Measurements from ENCODE around the gene CORO6. TPM values are rescaled to one million over a fixed set of nuclear protein-coding genes. Genes with fewer than 3 reads are reported as not detected.

CORO6 gene
- polyA plus RNA-seq, 2 of the 4 experiments (the other 2 are of a cell fraction) = 5.0 to 10.1 TPM

DNA sequence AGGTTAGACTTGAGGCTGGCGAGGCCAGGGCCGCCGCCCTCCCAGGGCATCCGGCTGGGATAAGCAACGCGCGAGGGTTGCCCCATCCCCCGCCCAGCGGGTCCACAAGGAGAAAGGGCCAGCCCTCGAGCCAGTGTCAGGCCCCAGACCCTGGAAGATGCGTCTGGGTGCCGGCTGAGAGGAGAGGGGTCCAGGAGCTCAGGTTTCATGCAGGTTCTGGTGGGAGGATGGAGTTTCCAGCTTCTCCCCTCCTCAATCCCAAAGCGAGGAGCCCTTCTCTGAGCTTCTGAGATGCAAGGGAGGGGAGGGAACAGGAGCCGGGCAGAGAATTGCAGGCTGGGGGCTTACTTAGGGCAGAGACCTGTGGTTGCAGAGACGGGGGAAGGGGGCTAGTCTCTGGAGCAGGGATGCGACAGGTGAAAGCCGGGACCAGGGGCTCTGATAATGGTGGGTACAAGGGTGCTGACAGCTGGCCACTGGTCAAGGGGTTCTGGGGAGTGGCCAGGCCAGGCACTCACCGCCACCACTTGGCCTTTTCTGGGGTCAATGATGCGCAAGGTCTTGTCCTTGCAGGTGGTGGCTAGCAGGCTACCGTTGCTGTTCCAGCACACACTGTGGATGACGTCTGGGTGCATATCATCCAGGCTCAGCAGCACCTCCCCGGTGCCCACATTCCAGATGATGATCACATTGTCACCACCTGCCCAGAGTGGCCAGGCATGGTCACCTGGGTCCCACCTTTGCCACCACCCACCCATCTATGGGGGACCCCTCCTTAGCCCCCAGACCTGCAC lies 4.2 kb downstream of the CORO6 start:
- peak overlapping the region; percentile 63 to 82; a peak in 5 of 6 replicates for H3K27ac ChIP-seq
- H3K4me3 ChIP-seq = peak overlapping the region; percentile 23; the same call in 2 of the 3 replicates

GRCh38 chr17:29617481-29618271 lies 5.0 kb downstream of the CORO6 start:
- no peaks in the 10 kb centered on the region for H3K9me3 ChIP-seq
- 38% methylated on average over 43 of the region's 68 CpGs for WGBS (ENCODE audit: missing lambda C conversion rate)
- ChIA-PET CTCF (interaction anchor here (0.6 to 23.2 kb wide), 50 partner anchors 9 to 825 kb away, joined by 3 to 447 read pairs (median 4); partner anchors contain the start of genes ABHD15, ANKRD13B, SSH2 and TP53I13), POLR2A (interaction anchor here (1.0 to 2.3 kb wide), 4 partner anchors 21 to 314 kb away, joined by 3 to 15 read pairs (median 6); partner anchors contain the start of gene ANKRD13B)
- H3K27ac ChIP-seq = peak overlapping the region; percentile 63 to 82
- peaks cover 57% of the 10 kb centered on the region for H3K4me1 ChIP-seq
- FAIRE-seq (no peak), DNase-seq (ENCODE audit: low read depth in 1 of 2, low spot score in 1 of 2) (peak; percentile 85 to 86), ATAC-seq (peak; percentile 39 to 73)
- peak overlapping the region; percentile 70 for H3K4me2 ChIP-seq
- peak overlapping the region; percentile 23; the same call in 2 of the 3 replicates for H3K4me3 ChIP-seq
- peak; percentile 71 for TF ChIP-seq SMC3 (IDR thresholded peaks at IDR 0.05)
- no peak for TF ChIP-seq FOSB (CRISPR knock-in tag; IDR thresholded peaks at IDR 0.05)
- TF ChIP-seq CHD4 (IDR thresholded peaks at IDR 0.05; ENCODE audit: borderline replicate concordance) = no peak
- TF ChIP-seq CTCF (IDR thresholded peaks at IDR 0.05) = peak; percentile 96
- no peak for TF ChIP-seq KDM1A (IDR thresholded peaks at IDR 0.05; ENCODE audit: low read depth)
- peak; percentile 12; the same call in 1 of the 2 replicates for TF ChIP-seq TP53 (CRISPR knock-in tag; IDR thresholded peaks at IDR 0.05)
- TF ChIP-seq, protein P1, sequence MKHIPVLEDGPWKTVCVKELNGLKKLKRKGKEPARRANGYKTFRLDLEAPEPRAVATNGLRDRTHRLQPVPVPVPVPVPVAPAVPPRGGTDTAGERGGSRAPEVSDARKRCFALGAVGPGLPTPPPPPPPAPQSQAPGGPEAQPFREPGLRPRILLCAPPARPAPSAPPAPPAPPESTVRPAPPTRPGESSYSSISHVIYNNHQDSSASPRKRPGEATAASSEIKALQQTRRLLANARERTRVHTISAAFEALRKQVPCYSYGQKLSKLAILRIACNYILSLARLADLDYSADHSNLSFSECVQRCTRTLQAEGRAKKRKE (CRISPR knock-in tag; IDR thresholded peaks at IDR 0.05; ENCODE audit: low read depth) = 0 out of 2 replicates have a peak, but pooled peaks have one; percentile 8
- no peak for TF ChIP-seq RNF2 (IDR thresholded peaks at IDR 0.05; ENCODE audit: borderline replicate concordance, low read depth)
- no peak for TF ChIP-seq CBX8 (IDR thresholded peaks at IDR 0.05)
- peak; percentile 61 for TF ChIP-seq MAX (IDR thresholded peaks at IDR 0.05)
- TF ChIP-seq, protein P2, sequence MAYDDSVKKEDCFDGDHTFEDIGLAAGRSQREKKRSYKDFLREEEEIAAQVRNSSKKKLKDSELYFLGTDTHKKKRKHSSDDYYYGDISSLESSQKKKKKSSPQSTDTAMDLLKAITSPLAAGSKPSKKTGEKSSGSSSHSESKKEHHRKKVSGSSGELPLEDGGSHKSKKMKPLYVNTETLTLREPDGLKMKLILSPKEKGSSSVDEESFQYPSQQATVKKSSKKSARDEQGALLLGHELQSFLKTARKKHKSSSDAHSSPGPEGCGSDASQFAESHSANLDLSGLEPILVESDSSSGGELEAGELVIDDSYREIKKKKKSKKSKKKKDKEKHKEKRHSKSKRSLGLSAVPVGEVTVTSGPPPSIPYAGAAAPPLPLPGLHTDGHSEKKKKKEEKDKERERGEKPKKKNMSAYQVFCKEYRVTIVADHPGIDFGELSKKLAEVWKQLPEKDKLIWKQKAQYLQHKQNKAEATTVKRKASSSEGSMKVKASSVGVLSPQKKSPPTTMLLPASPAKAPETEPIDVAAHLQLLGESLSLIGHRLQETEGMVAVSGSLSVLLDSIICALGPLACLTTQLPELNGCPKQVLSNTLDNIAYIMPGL (CRISPR knock-in tag; IDR thresholded peaks at IDR 0.05; ENCODE audit: borderline replicate concordance) = peak; percentile 17; the same call in 1 of the 2 replicates
- TF ChIP-seq RARB (CRISPR knock-in tag; IDR thresholded peaks at IDR 0.05) = no peak
- TF ChIP-seq CEBPB (IDR thresholded peaks at IDR 0.05) = no peak
- no peak for TF ChIP-seq ZC3H11A (IDR thresholded peaks at IDR 0.05)
- TF ChIP-seq CHD2 (IDR thresholded peaks at IDR 0.05; ENCODE audit: low read length, partially characterized antibody) = no peak
- no peak for TF ChIP-seq POLR2A (IDR thresholded peaks at IDR 0.05; ENCODE audit: low read length)
- TF ChIP-seq E2F6 (IDR thresholded peaks at IDR 0.05; ENCODE audit: borderline replicate concordance, low read depth) = peak; percentile 36
- no peak for TF ChIP-seq RFX5 (IDR thresholded peaks at IDR 0.05)
- TF ChIP-seq BHLHE40 (IDR thresholded peaks at IDR 0.05; ENCODE audit: low read depth, low read length) = no peak

More for the DNA sequence above, 4.2 kb downstream of the CORO6 start:
- no peaks in the 10 kb centered on the region for H3K9me3 ChIP-seq
- peaks cover 57% of the 10 kb centered on the region for H3K4me1 ChIP-seq
- FAIRE-seq (no peak), ATAC-seq (peak; percentile 10 to 13), DNase-seq (ENCODE audit: low read depth in 1 of 2, low spot score in 1 of 2) (no peak)
- peak overlapping the region; percentile 70 for H3K4me2 ChIP-seq
- CTCF ChIA-PET = interaction anchor here (0.6 to 23.2 kb wide), 41 partner anchors 9 to 494 kb away, joined by 3 to 447 read pairs (median 5); partner anchors contain the start of genes ABHD15, ANKRD13B, SSH2 and TP53I13
- POLR2A ChIA-PET = interaction anchor here (1.0 to 2.3 kb wide), 3 partner anchors 21 to 51 kb away, joined by 3 to 15 read pairs (median 8); partner anchors contain the start of gene ANKRD13B
- 72% methylated on average over 14 of the region's 22 CpGs for WGBS (ENCODE audit: missing lambda C conversion rate)
- 0 out of 2 replicates have a peak, but pooled peaks have one; percentile 3 for TF ChIP-seq TP53 (CRISPR knock-in tag; IDR thresholded peaks at IDR 0.05)
- TF ChIP-seq PHF8 (IDR thresholded peaks at IDR 0.05; ENCODE audit: borderline replicate concordance, low read depth) = no peak
- TF ChIP-seq CTCF (IDR thresholded peaks at IDR 0.05) = 0 out of 3 replicates have a peak, but pooled peaks have one; percentile 3

Measured in A549 (cell line).